GM21619 (cell line): Measurements from ENCODE around the gene SNX9.

Experiments
- ATAC-seq: cut with Tn5 transposase; IDR thresholded peaks from one replicate; pipeline ENCODE4 v1.9.1; 2021; ENCODE audit not compliant: unreplicated experiment

SNX9 gene

GRCh38 chr6:157800420-157801237 is 22.4 kb upstream of the SNX9 start:
- peak; percentile 96 for ATAC-seq

- no peak for ATAC-seq
These were observed 18.4 kb upstream of the SNX9 start for GRCh38 chr6:157804448-157805327.

DNA sequence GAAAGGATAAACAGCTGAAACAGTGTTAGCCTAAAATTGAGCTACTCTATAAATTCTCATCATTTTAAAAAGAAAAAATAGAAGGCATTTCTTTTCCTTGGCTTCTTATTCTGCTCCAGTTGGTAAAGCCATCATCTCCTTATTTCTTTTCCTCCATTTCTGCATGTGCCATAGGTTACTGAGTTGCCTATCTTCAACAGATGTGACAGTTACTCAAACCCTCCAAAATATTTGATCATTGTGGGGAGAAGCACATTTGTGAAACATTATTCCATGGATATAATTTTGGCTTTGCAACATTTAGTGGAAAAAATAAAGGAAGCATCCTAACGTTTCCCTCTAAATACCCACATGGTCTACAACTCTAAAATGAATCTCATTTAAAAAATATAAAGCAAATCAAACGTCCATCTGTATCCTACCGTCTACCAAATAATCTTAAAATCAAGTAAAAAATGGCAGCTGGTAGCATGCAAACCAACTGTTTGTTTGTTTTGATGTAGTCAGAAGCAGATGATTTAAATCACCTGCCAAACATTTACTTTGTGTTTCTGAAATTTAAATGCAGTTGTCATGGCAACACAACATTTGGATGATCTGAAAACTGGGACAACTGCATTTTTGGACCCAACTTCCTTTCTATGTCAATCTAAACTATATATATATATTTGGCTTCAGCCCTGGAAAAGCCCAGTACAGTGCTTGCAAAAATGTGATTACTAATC is 16.8 kb upstream of the SNX9 start:
- no peak for ATAC-seq

- ATAC-seq, result no peak
These were observed 16.2 kb upstream of the SNX9 start for GRCh38 chr6:157806856-157807215.

DNA sequence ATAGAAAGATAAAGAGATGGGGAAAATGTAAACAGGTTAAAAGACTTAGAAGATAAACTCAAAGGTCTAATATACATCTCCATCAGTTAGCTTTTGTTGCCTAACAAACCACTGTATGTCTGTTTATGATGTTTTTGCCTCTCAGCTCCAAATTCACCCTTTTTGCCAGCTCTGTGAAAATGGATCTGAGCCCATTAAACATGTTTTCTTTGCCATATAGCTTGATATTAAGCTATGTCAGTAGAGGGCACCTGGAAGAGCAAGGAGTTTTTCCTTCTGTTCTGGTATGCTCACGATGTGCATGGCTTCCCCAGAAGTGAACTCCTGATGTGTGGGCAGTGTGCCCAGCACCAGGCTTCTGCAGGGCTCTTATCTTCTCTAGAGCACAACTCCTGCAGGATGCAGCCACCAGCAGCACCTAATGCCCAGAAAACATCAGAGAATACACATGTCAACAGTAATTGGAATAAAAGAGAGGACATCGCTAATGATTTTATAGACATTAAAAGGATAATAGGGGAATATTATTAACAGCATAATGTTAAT is 14.6 kb upstream of the SNX9 start:
- ATAC-seq, result no peak

DNA sequence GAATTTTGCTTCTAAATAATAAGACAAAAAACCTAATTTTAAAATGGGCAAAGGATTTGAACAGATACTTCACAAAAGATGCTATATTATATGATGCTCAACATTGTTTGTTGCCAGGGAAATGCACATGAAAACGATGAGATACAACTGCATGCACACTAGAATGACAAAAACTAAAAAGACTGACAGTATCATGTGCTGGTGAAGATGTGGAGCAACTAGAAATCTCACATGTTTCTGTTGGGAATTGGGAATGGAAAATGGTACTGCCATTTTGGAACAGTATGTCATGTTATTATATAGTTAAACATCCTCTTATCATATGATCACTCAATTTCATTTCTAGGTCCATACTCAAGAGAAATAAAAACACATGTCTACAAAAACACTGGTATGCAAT is 13.4 kb upstream of the SNX9 start:
- ATAC-seq, result no peak

DNA sequence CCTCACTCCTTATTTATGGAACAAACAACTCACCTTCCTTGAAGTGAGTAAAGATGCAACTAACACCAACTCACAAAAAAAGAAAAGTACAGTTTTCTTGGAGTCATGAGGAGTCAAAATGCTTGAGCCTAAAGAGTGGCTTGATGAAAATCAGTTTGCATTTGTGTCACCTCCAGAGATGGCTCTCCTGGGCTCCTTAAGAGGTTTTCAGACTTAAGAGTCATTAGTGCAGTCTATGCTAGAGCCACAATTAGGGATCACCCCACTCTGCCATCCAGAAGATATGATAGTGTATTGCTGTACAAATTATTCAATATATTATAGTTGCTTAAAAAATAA is 11.9 kb upstream of the SNX9 start:
- no peak for ATAC-seq

GRCh38 chr6:157811476-157812173 is 11.4 kb upstream of the SNX9 start:
- ATAC-seq, result no peak

DNA sequence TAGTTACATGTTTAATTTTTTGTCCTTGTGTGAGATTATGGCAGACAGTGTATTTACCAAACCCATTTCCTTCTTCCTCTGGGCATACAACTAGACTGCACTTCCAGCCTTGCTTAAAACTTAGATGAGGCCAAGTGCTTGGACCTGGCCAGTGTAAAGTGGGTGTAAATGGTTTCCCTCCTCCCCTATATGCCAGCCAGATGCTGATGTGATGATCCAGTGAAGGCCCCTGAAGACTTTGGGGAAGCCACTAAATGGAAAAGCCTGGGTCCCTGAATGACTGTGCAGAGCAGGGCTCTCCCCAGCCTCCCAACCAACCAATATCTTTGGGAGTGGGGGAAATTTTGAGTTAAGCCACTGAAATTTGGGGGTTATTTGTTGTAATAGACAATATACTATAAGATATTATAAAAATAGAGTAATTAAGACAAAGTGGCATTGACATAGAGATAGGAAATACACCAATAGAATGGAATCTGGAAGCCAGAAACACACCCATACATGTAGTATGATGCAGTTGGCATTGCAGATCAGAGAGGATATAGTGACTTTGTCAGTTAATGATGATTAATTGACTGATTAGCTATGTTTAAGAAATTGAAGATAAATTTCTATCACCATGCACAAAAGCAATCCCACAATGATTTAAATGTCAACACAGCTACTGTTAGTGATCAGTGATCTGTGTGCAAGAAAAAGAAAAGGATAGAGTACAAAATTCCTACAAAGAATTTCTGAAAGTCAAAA is 10.4 kb upstream of the SNX9 start:
- ATAC-seq, result no peak

DNA sequence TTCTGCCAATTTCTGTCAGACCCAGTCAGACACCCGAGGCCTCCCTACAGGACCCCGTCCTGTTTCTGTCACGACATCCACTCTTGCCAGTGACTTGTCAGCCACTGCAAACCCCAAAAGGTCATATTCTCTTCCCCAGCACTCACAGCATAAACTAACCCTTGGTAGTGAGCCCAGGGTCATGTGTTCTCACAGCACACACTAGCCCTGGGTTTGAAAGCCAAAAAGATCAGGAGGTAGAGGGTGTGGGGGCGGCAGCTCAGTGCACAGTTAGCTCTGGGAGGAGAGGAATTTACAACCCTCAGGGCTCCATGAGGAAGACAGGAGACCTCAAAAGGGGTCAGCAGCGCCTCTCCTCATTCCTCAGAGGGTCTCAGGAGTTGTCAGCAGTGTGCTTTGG is 9.9 kb upstream of the SNX9 start:
- no peak for ATAC-seq

DNA sequence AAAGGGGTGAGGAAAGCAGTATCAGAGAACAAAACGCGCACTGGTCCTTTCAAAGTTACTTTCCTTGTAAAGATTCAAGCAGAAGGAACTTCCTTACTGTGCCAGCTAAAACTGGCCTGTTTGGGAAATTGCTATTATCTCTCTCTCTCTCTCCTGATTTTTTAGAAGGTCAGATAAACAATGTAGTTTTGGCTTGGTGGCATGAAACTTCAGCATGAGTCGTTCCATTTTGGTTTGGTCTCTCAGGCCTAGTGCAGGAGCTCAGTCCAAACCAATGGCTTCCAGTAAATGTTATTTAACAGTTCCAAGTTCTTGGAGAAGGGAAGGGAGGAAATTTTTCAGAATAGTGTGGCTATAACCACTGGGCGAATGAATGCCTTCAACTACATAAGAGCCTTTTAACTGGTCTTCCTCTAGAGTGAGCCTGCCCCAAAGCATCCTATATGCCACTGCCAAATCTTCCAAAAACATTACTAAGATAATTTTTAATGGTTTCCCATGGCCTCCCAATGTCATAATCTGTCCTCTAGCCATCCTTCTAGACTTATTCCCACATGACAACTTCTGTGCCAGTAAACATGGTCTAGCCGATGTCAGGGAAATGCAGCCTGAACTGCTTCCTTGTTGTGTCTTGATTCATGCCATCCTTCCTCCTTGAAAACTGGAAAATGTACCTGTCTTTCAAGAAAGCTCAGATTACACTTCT is 9.1 kb upstream of the SNX9 start:
- ATAC-seq, result no peak

- ATAC-seq, result peak; percentile 53
These were observed 8.2 kb upstream of the SNX9 start for GRCh38 chr6:157814883-157815282.

- no peak for ATAC-seq
These were observed 1.6 kb upstream of the SNX9 start for GRCh38 chr6:157821342-157822033.

DNA sequence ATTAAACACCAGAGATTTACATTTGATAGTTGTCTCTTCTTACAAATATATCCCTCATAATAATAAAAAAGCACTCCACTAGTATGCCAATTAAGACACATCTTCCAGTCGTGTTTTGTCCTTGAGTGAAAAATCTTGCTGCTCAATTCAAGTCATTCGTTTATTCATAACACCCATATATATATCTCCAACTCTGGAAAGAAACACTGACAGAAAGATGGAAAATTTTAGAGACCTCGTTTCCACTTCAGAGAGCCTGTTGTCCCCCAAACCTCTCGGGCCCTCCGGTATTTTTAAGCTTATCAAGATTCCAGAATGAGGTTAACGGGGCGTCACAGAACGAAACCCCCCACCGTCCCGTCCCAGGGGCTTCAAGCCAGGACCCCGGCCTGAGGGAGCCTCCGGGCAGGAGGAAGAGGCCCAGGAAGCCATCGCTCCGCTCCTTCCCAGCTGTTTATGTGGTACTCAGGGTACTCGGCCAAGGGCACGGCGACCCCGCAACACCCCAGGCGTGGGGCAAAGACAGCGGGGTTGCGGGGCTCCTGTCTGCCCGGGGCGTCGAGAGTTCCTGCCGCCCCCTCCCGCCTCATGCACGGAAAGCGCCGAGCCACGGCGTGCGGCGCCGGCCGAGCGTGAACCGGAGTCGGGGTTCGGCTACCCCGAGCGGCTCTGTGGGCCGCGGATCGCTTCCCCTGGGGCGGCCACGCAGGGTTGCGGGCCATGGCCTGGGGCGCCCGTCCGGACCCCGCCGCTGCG is 623 bp upstream of the SNX9 start:
- ATAC-seq, result no peak

- ATAC-seq, result peak; percentile 56
These were observed 703 bp downstream of the SNX9 start for GRCh38 chr6:157823528-157824370.

- ATAC-seq, result no peak
These were observed 2.3 kb downstream of the SNX9 start for GRCh38 chr6:157825243-157825904.
